ENCODE data around the gene UPK2.
A peak's percentile ranks its signal among the peaks of the same experiment; 100 is the strongest.
"Not testable (repeated sequence)": the region's sequence is repeated elsewhere in the genome, so short reads cannot be mapped to it uniquely, and the experiment has no call there.

Gene UPK2

DNA sequence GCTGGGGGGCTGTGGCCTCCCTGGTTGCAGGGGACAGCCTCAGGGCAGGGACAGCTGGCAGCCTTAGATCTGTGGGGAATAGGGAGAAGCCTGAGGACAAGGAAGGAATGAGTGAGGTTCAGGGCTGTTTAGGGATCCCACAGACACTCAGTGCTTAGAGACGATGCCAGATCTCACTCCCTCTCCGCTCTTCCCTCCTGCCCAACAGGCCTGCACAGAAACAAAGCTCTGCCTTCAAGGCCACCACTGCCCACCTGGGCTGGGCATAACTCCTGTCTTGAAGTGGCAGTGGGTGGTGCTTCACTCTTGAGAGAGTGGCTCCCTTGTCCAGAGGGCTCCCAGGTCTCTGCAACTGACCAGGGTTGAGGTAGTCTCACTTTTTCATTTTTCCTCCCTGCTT lies 28.7 kb downstream of the UPK2 start:
- Histone ChIP-seq H2AFZ (ENCODE audit: low read length) (no peak overlapping the region), H3K27me3 (ENCODE audit: insufficient read depth, low read length) (no peaks in the 10 kb centered on the region), H3K4me1 (ENCODE audit: insufficient read depth, low read length, severe bottlenecking) (no peaks in the 10 kb centered on the region), H3K9ac (ENCODE audit: low read length) (no peak overlapping the region), H3K79me2 (ENCODE audit: insufficient read depth, low read length) (no peaks in the 10 kb centered on the region), H3F3A (ENCODE audit: insufficient read depth, low read length) (no peaks in the 10 kb centered on the region), H3K4me3 (ENCODE audit: low read depth, low read length, poor library complexity, severe bottlenecking) (no peak overlapping the region), H3K9me2 (ENCODE audit: low read depth, low read length) (no peaks in the 10 kb centered on the region), H3K4me2 (ENCODE audit: low read length) (no peak overlapping the region), H3K9me3 (ENCODE audit: low read length) (no peaks in the 10 kb centered on the region), H3K27ac (ENCODE audit: low read depth, low read length, poor library complexity, severe bottlenecking) (no peak overlapping the region), H3K36me3 (ENCODE audit: insufficient read depth, low read length) (no peaks in the 10 kb centered on the region), H4K20me1 (ENCODE audit: insufficient read depth, low read length) (no peaks in the 10 kb centered on the region)
- TF ChIP-seq EZH2 (IDR thresholded peaks at IDR 0.05; ENCODE audit: borderline replicate concordance, low read length) = no peak
- TF ChIP-seq, protein P1, sequence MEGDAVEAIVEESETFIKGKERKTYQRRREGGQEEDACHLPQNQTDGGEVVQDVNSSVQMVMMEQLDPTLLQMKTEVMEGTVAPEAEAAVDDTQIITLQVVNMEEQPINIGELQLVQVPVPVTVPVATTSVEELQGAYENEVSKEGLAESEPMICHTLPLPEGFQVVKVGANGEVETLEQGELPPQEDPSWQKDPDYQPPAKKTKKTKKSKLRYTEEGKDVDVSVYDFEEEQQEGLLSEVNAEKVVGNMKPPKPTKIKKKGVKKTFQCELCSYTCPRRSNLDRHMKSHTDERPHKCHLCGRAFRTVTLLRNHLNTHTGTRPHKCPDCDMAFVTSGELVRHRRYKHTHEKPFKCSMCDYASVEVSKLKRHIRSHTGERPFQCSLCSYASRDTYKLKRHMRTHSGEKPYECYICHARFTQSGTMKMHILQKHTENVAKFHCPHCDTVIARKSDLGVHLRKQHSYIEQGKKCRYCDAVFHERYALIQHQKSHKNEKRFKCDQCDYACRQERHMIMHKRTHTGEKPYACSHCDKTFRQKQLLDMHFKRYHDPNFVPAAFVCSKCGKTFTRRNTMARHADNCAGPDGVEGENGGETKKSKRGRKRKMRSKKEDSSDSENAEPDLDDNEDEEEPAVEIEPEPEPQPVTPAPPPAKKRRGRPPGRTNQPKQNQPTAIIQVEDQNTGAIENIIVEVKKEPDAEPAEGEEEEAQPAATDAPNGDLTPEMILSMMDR (IDR thresholded peaks at IDR 0.05; ENCODE audit: low read length) = no peak

DNA sequence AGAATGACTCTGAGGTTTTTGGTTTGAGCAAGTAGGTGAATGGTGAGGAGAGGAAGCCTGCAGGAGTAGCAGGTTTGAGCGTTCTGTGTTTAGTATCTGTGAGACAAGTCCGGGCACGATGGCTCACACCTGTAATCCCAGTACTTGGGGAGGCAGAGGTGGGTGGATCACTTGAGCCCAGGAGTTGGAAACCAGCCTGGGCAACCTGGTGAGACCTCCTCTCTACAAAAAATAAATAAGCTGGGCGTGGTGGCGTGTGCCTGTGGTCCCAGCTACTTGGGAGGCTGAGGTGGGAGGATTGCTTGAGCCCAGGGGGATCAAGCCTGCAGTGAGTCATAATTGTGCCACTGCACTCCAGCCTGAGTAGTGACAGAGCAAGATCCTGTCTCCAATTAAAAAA lies 32.2 kb downstream of the UPK2 start:
- Histone ChIP-seq H3K9me3 (ENCODE audit: low read length) (no peaks in the 10 kb centered on the region), H3K9ac (ENCODE audit: low read length) (no peak overlapping the region), H3K4me2 (ENCODE audit: low read length) (no peak overlapping the region), H3F3A (ENCODE audit: insufficient read depth, low read length) (no peaks in the 10 kb centered on the region), H3K79me2 (ENCODE audit: insufficient read depth, low read length) (no peaks in the 10 kb centered on the region), H3K27ac (ENCODE audit: low read depth, low read length, poor library complexity, severe bottlenecking) (no peak overlapping the region), H3K27me3 (ENCODE audit: insufficient read depth, low read length) (no peaks in the 10 kb centered on the region), H3K36me3 (ENCODE audit: insufficient read depth, low read length) (no peaks in the 10 kb centered on the region), H3K9me2 (ENCODE audit: low read depth, low read length) (no peaks in the 10 kb centered on the region), H3K4me1 (ENCODE audit: insufficient read depth, low read length, severe bottlenecking) (no peaks in the 10 kb centered on the region), H2AFZ (ENCODE audit: low read length) (no peak overlapping the region), H4K20me1 (ENCODE audit: insufficient read depth, low read length) (no peaks in the 10 kb centered on the region), H3K4me3 (ENCODE audit: low read depth, low read length, poor library complexity, severe bottlenecking) (no peak overlapping the region)
- TF ChIP-seq EZH2 (IDR thresholded peaks at IDR 0.05; ENCODE audit: borderline replicate concordance, low read length) = no peak
- TF ChIP-seq, protein P1 (IDR thresholded peaks at IDR 0.05; ENCODE audit: low read length) = no peak

DNA sequence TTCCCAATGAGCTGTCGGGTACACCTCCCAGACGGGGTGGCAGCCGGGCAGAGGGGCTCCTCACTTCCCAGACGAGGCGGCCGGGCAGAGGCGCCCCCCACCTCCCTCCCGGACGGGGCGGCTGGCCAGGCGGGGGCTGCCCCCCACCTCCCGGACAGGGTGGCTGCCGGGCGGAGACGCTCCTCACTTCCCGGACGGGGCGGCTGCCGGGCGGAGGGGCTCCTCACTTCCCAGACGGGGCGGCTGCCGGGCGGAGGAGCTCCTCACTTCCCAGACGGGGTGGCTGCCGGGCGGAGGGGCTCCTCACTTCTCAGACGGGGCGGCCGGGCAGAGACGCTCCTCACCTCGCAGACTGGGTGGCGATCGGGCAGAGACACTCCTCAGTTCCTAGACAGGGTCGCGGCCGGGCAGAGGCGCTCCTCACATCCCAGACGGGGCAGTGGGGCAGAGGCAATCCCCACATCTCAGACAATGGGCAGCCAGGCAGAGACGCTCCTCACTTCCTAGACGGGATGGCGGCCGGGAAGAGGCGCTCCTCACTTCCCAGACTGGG lies 35.5 kb downstream of the UPK2 start:
- not testable (repeated sequence) for H3K79me2 ChIP-seq (ENCODE audit: insufficient read depth, low read length); H3K4me3 ChIP-seq (ENCODE audit: low read depth, low read length, poor library complexity, severe bottlenecking); H3K27ac ChIP-seq (ENCODE audit: low read depth, low read length, poor library complexity, severe bottlenecking); H3F3A ChIP-seq (ENCODE audit: insufficient read depth, low read length); H3K36me3 ChIP-seq (ENCODE audit: insufficient read depth, low read length); H3K27me3 ChIP-seq (ENCODE audit: insufficient read depth, low read length); H2AFZ ChIP-seq (ENCODE audit: low read length); H3K9me2 ChIP-seq (ENCODE audit: low read depth, low read length); H3K9me3 ChIP-seq (ENCODE audit: low read length); H3K4me2 ChIP-seq (ENCODE audit: low read length); H3K4me1 ChIP-seq (ENCODE audit: insufficient read depth, low read length, severe bottlenecking); H4K20me1 ChIP-seq (ENCODE audit: insufficient read depth, low read length); H3K9ac ChIP-seq (ENCODE audit: low read length)

DNA sequence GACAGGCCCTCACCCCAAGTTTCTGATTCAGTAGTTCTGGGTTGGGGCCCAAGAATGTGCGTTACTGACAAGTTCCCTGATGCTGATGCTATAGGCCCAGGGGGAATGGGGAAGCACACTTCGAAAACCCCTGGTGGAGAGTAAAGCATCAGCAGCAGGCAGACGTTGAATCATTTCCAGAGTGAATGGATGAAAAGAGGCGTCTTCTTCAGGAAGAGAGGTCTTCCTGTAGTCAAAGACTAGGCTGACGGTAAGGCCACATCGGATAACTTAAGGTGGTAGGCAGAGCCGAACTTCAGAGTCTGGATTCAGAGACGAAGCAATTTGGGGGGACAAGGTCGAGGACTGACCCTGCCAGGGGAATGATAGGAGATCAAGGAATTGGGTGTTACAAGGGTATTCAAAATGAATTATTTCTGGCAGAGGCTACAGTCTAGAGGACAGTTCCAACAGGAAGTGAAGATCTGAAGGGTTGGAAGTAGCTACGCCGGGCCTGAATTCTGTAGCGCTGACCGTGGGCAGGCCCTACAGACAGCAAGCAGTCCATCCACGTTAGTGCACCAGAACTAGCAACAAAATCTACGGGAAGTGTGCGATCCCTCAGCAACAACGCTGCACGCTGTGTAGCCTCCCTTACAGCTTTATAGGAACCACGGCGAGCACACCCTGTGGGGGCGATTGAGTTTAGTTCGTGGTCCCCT lies 41.0 kb downstream of the UPK2 start:
- H3K27ac ChIP-seq (ENCODE audit: low read depth, low read length, poor library complexity, severe bottlenecking) = peak overlapping the region; percentile 37
- H3K9me3 ChIP-seq (ENCODE audit: low read length) = no peaks in the 10 kb centered on the region
- H4K20me1 ChIP-seq (ENCODE audit: insufficient read depth, low read length) = no peaks in the 10 kb centered on the region
- H3K27me3 ChIP-seq (ENCODE audit: insufficient read depth, low read length) = no peaks in the 10 kb centered on the region
- H3K36me3 ChIP-seq (ENCODE audit: insufficient read depth, low read length) = peaks cover 28% of the 10 kb centered on the region
- peaks cover 21% of the 10 kb centered on the region for H3K4me1 ChIP-seq (ENCODE audit: insufficient read depth, low read length, severe bottlenecking)
- H3K4me2 ChIP-seq (ENCODE audit: low read length) = peak overlapping the region; percentile 94
- no peaks in the 10 kb centered on the region for H3K9me2 ChIP-seq (ENCODE audit: low read depth, low read length)
- no peaks in the 10 kb centered on the region for H3F3A ChIP-seq (ENCODE audit: insufficient read depth, low read length)
- H3K9ac ChIP-seq (ENCODE audit: low read length) = peak overlapping the region; percentile 93
- TF ChIP-seq, protein P1 (IDR thresholded peaks at IDR 0.05; ENCODE audit: low read length) = peak; percentile 16; the same call in 1 of the 2 replicates
- no peak for TF ChIP-seq EZH2 (IDR thresholded peaks at IDR 0.05; ENCODE audit: borderline replicate concordance, low read length)
- H3K4me3 ChIP-seq (ENCODE audit: low read depth, low read length, poor library complexity, severe bottlenecking) = peak overlapping the region; percentile 86
- no peak overlapping the region for H2AFZ ChIP-seq (ENCODE audit: low read length)
- H3K79me2 ChIP-seq (ENCODE audit: insufficient read depth, low read length) = peaks cover 4% of the 10 kb centered on the region; the same call in 1 of the 2 replicates

Measured in OCI-LY1 (cell line).